ENCODE data around the gene IQCH.
"Not testable (repeated sequence)": the region's sequence is repeated elsewhere in the genome, so short reads cannot be mapped to it uniquely, and the experiment has no call there.

Gene IQCH

DNA sequence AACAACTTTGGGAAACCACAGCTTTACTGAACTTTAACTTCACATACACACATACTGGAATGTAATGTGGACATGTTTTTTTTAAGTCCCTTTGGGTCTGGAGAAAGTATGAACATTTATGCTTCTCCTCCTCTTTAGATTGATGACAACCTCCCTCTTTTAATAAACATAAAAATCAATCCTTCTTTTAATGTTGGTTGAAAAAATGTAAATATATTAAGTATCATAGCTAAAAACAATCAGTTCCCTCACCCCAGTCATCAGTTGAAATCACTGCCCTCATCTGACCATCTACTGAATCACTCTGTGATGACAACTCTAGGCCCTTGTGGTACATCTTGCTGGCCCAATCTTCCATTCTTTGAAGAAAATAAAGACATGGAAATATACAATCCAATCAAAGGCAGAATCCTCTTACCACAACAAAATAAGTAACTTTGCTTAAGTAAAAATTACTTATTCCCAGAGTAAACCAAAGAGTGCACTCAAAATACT is 6.5 kb upstream of the IQCH start:
- no peak for DNase-seq

DNA sequence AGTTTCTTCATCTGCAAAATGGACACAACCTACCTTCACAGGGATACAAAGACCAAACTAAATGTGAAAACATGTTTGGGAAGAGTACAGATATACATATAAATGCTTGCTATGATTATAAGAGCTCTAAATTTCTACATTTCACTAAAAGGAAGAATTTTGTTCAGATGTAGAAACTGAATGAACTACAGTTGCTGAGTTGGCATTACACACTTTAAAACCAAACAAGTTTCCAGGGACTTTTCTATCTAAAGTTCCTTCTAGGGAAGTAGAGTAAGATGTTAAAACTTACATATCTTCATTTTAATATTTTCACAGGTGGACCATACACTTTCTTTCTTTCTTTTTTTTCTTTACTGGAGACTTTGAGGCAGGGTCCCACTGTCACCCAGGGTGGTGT is 4.8 kb upstream of the IQCH start:
- DNase-seq = no peak

- no peak for DNase-seq
Measured at GRCh38 chr15:67251318-67251717, 3.3 kb upstream of the IQCH start.

- no peak for DNase-seq
Measured at GRCh38 chr15:67253101-67253500, 1.5 kb upstream of the IQCH start.

GRCh38 chr15:67253549-67254237 is 893 bp upstream of the IQCH start:
- DNase-seq = no peak

- DNase-seq = no peak
Measured at GRCh38 chr15:67256051-67256450, 1.5 kb downstream of the IQCH start.

DNA sequence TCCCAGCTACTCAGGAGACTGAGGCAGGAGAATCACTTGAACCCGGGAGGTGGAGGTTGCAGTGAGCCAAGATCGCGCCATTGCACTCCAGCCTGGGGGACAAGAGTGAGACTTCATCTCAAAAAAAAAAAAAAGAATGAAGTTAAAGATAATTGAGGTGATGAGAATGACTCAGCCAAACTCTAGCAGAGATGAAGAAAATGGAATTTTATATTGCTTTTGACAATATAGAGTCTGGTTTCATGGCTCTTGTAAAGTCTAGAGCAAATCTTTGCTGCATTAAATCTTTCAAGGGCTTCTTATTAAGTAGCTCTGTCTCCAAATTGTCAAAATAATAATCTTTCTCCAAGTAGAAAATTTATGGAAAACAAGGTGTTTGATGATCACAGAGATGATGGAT is 3.8 kb downstream of the IQCH start:
- not testable (repeated sequence) for DNase-seq

DNA sequence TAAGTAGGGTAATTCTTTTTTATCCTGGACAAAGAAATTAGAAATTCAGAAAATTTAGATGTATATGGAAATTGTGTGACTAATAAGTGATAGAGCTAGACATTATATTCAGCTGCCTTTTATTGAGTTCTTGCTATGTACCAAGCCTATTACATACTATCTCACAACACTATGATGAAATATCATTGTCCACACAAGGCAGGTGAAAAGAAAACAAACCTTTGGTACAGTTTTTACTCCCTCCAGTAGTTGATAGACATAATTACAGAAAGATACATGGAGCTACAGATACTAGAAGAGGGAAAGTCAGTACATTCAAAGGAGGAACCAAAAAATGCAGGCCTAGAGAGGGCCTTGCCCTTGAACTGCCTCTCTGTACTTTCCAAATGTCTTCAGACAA is 4.8 kb downstream of the IQCH start:
- DNase-seq = no peak

GRCh38 chr15:67259806-67260205 is 5.2 kb downstream of the IQCH start:
- DNase-seq = no peak

- DNase-seq = no peak
Measured at GRCh38 chr15:67266870-67267269, 12.3 kb downstream of the IQCH start.

GRCh38 chr15:67267440-67267839 is 12.9 kb downstream of the IQCH start:
- no peak for DNase-seq

- no peak for DNase-seq
Measured at GRCh38 chr15:67267951-67268941, 13.7 kb downstream of the IQCH start.

GRCh38 chr15:67274236-67274635 is 19.6 kb downstream of the IQCH start:
- no peak for DNase-seq

DNA sequence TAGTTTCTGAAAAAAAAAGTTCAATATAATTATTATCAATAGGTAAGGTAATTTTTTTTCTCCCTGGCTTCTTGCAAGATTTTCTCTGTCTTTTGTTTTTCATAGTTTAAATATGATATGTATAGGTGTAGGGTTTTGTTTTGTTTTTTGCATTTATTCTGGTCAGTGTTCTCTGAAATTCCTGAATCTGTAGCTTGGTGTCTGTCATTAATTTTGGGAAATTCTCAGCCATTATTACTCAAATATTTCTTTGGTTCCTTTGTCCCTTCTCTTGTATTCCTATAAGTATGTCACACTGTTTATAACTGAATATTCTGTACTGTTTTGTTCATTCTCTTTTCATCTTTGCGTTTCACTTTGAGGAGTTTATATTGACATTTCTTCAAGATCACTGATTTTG is 22.1 kb downstream of the IQCH start:
- no peak for DNase-seq

DNA sequence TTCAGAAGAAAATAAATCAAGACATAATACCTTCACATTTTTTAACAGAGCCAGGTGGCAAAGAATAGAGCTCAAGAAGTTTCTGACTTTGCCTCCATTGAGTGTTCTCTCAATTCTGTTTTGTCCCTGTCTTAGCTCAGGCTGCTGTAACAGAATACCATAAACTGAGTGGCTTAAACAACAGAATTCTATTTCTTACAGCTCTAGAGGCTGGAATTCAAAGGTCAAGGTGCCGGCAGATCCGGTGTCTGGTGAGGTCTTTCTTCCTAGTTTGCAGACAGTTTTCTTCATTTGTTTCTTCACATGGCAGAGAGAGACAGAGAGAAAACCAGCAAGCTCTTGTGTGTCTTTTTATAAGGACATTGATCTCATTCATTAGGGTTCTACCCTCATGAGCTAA is 25.6 kb downstream of the IQCH start:
- no peak for DNase-seq

- DNase-seq = no peak
Measured at GRCh38 chr15:67281714-67282113, 27.1 kb downstream of the IQCH start.

DNA sequence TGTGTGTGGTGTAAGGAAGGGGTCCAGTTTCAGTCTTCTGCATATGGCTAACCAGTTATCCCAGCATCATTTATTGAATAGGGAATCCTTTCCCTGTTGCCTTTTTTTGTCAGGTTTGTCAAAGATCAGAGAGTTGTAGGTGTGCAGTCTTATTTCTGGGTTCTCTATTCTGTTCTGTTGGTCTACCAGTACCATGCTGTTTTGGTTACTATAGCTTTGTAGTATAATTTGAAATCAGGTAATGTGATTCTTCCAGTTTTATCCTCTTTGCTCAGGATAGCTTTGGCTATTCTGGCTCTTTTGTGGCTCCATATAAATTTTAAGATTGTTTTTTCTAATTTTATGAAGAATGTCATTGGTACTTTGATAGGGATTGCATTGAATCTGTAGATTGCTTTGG is 31.0 kb downstream of the IQCH start:
- DNase-seq = not testable (repeated sequence)

- not testable (repeated sequence) for DNase-seq
Measured at GRCh38 chr15:67286400-67286799, 31.8 kb downstream of the IQCH start.

DNA sequence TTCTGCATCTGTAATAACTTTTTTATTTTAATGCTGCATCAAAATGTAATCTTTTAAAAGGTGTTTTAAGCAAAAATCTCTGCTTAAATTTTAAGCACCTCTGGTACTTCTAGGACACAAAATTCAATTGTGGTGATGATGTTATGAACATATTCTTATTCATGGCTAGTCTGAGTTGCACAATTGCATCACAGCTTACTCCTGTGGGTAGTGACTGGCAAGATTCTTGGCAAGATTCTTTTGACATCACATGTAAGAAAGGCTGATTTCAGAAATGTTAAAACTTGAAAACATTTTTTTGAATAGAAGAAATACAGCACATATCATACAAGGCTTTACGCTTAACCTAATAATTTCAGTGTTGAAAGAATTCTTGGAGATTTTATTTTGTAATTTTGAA is 35.7 kb downstream of the IQCH start:
- no peak for DNase-seq

DNA sequence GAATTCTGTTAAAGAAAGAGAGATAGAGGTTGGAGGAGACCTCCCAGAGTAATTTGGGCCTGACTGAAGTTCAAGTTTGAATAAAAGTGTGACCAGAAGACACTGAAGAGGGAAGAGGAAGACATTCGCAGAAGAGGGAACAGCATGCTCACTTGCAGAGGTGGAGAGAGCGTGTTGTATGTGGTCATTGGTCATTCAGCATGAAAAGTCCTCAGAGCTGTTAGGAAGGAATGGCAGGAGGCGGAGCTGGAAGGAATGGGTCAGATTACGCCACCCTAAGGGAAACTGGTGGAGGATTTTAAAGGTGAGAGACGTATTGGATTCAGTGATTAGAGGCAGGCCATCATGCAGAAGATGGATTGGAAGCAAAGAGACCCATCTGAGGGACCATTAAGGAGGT is 41.6 kb downstream of the IQCH start:
- no peak for DNase-seq

DNA sequence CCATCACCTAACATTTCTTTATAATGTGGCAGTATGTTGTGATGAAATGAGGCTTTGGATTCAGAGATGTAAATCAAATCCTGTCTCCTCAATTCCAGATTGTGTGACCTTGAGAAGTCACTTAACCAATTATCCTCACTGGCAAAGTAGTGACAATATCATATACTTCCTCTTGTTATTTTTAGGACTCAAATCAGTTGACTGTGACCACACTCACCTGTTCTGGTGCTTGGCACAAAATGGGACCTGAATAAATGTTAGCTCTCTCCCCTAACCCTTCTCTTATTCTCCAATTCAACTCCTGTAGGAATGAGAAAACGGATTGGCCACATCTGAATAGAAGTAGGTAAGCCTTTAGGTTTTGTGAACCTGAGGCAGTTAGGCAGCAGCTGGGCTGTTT is 42.1 kb downstream of the IQCH start:
- DNase-seq = no peak

DNA sequence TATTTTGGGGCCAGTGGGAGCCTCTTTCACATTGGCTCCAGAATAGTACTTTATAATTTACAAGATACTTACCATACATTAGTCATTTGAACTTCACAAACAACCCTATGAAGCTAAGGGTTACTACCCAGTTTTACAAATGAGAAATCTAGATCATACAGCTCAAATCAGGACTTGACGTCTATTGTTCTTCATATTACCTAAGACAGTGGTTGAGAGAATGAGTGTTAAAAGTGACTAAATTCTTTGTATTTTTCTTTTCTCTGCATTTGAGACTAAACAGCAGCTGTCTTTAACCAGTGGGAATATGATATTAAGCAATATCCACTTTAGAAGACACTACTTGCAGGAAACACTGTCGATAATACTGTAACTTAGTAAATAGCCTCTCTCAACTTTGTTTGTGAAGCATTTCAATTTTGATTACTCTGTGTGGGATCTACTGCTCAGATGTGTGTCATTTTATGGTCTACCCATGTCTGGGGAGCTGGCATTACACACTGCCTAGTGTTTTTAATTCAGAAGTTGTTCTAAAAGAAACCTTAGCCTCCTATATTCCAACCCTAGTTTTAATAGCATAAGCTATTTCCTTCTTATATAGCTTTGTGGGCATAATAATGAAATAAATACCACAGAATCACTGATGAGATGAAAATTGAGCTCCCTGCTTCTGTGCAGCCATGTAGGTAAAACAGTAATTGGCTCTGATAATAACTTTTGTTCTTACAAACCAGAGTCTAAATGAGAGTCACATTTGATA is 45.9 kb downstream of the IQCH start:
- DNase-seq = no peak
